ENCODE data around the gene SHLD2.
"Not testable (repeated sequence)": the region's sequence is repeated elsewhere in the genome, so short reads cannot be mapped to it uniquely, and the experiment has no call there.

The SHLD2 gene, protein sequence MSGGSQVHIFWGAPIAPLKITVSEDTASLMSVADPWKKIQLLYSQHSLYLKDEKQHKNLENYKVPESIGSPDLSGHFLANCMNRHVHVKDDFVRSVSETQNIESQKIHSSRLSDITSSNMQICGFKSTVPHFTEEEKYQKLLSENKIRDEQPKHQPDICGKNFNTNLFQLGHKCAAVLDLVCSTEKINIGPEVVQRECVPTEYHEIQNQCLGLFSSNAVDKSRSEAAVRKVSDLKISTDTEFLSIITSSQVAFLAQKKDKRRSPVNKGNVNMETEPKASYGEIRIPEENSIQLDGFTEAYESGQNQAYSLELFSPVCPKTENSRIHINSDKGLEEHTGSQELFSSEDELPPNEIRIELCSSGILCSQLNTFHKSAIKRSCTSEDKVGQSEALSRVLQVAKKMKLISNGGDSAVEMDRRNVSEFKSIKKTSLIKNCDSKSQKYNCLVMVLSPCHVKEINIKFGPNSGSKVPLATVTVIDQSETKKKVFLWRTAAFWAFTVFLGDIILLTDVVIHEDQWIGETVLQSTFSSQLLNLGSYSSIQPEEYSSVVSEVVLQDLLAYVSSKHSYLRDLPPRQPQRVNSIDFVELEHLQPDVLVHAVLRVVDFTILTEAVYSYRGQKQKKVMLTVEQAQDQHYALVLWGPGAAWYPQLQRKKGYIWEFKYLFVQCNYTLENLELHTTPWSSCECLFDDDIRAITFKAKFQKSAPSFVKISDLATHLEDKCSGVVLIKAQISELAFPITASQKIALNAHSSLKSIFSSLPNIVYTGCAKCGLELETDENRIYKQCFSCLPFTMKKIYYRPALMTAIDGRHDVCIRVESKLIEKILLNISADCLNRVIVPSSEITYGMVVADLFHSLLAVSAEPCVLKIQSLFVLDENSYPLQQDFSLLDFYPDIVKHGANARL

DNA sequence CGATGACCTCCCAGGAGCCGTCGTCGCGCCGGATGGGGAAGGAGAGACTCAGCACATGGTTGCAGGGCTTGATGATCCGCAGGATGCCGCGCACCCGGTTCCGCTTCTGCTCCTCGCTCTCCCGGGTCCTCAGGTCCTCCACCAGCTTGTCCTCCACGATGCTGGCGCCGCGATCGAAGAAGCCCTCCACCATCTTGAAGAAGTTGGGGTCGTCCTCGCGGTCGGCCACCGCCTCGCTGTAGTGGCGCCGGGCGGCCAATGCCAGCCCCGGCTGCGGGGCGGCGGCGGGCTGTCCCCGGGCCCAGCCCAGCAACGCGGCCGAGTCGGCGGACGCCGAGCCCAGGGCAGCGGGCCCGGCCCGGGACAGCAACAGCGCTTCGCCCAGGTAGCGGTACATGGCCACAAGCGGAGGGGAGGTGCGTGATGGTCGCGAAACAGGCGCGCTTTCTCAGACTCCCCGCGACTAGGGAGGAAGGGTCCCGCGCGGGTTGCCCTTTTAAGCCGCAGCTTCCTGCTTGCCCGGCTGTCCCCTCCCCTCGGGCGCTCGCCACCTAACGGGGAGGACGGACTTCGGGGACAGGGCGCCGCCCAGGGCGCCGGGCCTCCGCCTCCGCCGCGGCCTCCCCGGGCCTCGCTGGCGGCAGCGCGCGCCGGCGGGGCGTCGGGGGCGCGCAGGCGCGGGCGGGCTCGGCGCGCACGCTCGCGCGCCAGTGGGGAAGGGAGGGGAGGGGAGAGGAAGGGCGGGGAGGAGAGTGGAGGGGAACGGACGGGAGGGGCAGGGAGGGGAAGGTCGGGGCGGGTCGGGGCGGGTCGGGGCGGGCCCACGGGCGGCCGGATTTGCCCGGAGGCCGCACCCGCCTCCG is at the start of gene SHLD2, which contains the start of gene GLUD1:
TSS of gene SHLD2 (plus strand) at position 834 of the 863 bp plus-strand sequence. CDS start 56,149 bp downstream, outside the sequence.
TSS of gene GLUD1 (minus strand) at position 471 of the 863 bp plus-strand sequence. CDS start at position 397, 74 bp downstream.
- DNase-seq, result peak; percentile 91

DNA sequence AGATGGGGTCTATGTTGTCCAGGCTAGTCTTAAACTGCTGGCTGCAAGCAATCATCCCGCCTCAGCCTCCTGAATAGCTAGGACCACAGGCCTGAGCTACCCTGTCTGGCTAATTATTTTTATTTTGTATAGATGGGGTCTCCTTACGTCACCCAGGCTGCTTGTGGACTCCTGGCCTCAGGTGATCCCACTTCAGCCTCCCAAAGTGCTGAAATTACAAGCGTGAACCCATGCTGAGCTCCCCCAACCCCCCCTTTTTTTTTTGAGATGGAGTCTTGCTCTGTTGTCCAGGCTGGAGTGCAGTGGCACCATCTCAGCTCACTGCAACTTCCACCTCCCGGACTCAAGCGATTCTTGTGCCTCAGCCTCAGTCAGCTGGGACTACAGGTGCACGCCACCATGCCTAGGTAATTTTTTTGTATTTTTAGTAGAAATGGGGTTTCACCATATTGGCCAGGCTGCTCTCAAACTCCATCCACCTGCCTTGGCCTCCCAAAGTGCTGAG is 49.5 kb upstream of the SHLD2 start:
- no peak for DNase-seq

DNA sequence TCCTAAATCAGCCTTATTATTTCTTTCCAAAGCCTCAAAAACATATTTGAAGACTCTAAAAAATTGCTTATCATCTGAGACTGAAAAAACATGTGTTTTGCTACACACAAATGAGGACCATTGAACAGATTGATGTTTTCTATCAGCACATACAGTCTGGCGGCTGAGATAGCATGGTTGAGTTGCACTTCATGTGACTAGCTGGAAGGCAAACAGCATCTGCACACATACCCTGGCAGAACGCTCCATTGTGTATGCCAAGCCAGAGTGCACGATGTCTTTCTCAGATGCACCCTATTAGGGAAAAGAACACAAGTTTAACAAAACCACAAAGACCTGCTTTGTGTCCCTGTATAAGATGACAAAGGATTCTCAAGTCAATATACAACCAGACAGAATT is 41.9 kb upstream of the SHLD2 start:
- no peak for DNase-seq

DNA sequence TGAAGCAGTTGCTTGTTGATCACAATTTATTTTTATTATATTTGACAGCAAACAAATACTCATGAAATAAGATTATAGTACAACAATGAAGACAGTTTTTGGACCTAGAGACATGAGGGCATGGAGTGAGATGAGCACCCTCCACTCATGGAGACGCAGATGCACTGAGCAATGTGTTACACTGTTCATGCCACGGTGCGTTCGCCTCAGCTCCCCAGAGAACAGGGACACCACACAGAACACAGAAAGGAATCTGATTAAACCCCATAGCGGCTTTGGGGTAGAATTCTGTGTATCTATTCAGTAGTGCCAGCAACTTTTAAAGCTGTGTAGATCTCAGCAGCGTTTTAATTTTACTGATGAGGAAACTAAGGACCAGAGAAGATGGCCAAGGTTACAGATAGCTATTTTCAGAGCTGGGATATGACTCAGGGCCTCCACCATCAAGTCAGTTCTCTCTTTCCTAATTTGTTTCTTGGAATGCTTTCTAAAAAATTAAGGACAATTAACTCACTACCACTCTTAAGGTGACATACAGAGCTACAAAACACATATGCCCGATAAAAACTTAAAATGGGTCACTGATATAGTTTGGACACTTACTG is 41.3 kb upstream of the SHLD2 start:
- DNase-seq, result no peak

DNA sequence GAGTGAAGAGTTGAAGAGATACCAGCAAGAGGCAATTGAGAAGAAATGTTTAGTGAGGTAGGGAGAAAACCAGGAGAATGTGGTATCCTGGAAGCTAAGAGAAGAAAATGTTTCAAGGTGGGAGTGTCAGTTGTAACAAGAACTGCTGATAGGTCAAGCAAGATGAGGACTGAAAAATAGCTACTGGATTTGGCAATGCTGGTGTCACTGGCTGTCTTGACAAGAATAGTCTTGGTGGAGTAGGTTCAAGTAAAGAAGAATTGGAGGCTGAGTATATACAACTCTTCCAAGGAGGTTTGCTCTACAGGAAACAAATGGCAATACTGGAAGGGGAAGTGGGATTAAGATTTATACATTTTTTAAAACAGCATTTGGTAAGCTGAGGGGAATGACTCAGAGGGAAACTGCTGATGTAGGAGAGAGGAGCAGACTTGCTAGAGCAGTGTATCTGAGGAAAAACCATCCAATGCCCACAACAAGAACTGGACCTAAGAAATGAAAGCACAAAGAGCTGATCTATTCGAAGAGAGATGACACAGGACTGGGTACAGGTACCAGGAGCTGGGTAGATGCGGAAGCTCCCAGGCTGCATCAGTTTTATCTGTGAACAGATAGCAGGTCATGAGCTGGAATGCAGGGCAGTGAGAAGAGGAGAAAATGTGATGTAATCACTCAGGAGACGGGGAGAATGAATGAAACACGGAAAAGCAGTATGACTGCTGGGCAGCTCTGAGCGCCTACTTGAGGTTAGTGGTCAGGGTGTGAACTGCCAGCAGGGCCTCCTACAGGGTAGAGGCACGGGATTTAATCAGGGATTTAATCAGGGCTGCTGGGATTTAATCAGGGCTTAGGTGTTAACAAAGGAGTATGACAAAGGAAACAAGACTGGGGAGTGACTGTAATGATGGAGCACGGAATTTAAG is 40.4 kb upstream of the SHLD2 start:
- peak; percentile 75 for DNase-seq

DNA sequence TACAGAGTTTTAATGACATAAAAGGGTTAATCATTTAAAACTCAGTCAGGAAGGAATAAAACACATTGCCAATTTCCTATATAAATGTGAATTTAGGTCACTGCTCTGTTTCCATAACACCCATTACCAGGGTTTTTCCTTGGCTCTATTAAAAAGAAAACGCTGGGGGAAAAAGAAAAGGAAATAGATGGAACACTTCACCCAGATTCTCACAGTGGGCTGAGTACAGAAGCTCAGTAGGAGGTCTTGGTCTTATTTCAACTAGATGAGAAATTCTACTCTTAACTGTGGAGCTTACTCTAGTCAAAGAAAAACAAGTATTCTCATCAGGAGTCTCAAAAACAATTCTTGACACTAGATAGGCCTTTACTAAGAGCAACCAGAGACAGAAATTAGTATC is 36.8 kb upstream of the SHLD2 start:
- DNase-seq, result no peak

DNA sequence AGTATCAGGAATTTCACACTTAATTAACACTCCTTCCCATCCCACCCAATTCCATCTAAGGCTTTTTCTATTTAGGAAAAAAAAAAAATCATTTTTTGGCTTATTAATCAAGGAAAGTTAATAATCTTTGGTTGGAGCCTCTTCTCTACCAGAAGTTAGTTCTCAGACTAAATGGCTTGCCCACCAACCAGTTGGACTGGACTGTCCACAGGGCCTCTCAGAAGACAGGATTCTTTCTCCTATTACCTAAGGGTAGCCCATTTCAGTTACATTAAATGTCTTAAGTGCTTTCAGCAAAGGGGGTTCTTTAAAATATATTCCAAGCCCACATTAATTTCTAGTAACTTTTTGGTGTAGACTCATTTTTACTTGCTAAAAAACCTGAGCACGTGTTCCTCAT is 35.6 kb upstream of the SHLD2 start:
- DNase-seq, result no peak

DNA sequence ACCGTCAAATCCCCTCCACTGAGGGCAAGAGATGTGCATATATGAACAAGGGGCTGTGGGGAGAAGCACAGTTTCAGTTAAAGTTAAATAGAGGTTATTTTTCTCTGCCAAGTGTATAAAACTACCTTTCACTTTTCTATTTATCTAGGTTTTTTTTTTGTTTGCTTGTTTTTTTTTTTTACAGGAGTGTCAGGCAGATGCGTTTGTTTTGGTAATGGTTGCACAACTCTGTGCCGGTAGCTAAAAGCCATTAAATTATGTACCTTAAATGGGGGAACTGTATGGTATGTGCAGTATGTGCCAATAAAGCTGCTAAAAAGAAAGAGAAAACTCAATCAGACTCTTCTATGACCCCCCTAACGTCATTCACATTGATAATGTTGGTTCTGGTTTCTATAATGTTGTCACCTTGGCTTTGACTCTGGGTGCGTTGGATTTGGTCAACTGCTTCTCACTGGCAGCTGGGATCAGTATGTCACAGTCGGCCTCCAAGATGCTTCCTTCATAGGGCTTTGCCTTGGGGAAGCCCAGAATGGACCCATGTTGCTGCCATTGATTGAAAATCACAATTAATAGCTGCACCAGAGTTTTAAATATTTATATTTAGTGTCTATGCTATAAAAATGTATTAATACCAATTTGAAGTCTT is 34.6 kb upstream of the SHLD2 start:
- no peak for DNase-seq

DNA sequence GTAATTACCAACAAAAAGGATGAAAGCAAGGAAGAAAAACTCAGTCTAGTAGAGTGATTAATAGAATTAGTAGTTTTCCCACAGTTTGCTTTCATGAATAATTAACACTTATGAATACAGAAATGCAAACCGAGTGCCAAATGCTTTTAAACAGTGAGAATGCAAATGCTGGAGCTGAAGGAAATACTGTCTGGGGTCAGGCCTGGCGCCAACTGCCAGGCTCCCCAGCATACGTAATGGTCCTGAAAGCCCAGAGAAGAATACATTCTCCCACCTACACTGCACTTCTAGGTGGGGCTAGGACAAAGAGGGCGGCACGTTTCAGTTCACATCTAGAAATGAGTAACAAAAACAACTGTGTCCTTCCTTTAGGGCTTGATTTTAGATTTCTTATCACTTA is 30.4 kb upstream of the SHLD2 start:
- DNase-seq, result no peak

DNA sequence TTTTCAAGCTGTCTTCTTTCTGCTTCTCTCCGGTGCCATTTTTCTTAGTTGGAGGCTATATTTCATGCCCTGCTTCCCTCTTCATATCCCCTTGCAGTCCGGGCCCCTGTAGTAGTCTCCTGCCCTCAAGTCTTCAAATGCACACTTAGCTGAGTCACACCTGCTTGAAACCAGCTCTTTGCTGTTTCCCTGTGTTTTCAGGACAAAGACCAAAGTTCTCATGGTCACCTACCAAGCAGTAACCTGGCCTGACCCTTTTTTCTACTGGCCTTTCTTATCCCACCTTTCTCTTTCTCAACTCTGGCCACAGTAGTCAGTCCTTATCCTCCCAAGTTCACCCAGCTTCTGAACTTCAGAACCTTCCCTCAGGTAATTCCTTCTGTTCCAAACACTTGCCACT is 28.8 kb upstream of the SHLD2 start:
- no peak for DNase-seq

DNA sequence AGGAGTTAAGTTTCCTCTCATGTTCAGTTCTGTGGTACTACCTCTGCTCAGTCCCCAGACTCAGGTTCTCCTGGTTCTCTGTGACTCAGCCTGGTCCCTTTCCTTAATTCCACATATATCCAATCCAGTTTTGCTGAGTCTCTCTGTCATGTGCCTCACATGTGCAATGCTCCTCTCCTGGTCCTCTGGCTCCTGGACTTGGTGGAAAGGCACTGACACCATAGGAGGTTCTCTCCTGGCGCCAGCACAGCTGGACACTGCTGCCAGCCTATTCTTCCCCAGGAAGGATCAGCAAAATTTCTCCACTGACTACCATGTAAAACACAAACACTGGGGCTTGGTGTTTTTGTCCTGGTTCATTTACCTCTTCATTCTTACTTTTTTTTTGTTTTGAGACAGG is 28.1 kb upstream of the SHLD2 start:
- DNase-seq, result no peak

DNA sequence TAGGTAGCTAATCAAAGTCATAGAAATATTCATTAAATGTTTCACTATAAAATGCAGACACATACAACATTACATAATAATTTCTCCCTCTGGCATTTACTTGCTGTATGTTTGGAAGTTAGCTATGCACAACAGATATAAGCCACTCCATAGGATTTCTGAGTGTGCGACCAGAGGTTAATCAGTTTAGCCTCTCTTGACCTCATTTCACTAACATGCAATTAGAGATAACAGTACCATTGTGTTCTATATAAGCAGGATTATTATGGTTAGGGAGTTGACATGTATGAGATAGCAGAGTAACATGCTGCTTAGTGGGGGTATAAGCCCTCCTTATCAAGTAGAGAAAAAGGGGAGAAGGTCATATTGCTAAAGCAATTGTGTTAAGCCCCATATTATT is 26.7 kb upstream of the SHLD2 start:
- no peak for DNase-seq

DNA sequence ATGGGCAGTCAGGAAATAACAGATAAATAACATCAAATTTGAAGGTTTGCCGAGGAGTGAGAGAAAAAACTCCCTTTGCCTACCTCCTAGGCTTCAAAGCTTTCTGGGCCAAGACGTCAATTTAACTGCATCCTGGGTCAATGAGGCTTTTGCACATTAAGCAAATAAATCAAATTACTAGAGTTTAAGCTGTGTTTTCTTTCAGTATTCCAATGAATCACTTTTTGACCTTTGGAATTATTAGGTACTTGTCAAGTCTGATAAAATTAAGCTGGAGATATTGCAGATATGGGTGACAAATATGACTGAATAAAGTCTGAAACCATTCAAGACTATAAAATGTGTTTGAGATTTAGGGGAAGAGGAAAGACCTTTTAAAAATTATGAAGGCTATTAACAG is 22.6 kb upstream of the SHLD2 start:
- no peak for DNase-seq

DNA sequence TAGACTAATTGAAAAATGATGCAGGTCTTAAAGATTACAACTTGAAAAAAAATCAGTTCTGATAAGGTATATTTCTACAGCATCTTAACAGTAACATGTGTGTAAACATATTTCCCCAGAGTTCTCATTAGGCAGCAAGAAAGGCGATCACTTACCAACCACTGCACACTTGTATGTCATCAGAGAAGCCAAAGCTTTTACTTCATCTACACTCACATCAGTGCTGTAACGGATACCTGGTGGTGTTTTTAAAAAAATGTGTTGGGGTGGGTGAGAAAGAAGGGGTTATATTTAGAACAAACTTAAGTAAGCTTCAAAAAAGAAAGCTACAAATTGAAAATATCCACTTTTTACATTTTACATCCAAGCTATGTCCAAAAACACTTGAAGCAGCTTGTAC is 18.6 kb upstream of the SHLD2 start:
- not testable (repeated sequence) for DNase-seq

DNA sequence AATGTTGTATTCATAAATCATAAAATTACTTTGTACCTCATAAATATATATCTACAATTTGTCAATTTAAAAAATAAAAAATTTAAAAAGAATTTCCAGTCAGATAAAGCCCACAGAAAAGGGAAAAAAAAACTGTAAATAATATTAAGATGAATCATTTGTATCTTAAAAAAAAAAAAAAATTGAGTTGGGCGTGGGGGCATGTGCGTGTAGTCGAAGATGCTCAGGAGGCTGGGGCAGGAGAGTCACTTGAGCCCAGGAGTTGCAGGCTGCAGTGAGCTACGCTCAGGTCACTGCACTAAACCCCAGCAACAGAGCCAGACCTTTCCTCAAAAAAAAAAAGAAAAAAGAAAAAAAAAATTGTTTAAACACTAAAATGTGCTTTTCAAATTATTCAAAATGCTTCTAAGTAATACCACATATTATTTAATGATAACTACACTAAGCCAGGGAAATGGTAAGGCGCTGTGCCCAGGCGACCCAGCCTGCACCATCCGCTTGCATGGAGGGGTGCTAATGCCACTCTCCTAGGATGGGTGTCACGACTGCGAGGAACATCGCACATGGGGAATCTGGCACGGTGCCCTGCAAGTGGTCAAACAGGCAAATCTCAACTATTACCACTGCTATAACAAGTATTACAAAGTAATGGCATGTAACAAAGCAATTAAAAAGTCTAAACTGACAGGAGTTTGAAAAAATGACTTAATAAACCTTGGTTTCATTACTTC is 15.7 kb upstream of the SHLD2 start:
- DNase-seq, result peak; percentile 13

DNA sequence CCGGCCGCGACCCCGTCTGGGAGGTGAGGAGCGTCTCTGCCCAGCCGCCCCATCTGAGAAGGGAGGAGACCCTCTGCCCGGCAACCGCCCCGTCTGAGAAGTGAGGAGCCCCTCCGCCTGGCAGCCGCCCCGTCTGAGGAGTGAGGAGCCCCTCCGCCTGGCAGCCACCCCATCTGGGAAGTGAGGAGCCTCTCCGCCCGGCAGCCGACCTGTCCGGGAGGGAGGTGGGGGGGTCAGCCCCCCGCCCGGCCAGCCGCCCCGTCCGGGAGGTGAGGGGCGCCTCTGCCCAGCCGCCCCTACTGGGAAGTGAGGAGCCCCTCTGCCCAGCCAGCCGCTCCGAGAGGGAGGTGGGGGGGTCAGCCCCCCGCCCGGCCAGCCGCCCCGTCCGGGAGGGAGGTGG is 14.4 kb upstream of the SHLD2 start:
- not testable (repeated sequence) for DNase-seq

DNA sequence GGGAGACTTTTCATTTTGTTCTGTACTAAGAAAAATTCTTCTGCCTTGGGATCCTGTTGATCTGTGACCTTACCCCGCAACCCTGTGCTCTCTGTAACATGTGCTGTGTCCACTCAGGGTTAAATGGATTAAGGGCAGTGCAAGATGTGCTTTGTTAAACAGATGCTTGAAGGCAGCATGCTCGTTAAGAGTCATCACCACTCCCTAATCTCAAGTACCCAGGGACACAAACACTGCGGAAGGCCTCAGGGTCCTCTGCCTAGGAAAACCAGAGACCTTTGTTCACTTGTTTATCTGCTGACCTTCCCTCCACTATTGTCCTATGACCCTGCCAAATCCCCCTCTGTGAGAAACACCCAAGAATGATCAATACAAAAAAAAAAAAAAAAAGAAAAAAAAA is 13.4 kb upstream of the SHLD2 start:
- not testable (repeated sequence) for DNase-seq

DNA sequence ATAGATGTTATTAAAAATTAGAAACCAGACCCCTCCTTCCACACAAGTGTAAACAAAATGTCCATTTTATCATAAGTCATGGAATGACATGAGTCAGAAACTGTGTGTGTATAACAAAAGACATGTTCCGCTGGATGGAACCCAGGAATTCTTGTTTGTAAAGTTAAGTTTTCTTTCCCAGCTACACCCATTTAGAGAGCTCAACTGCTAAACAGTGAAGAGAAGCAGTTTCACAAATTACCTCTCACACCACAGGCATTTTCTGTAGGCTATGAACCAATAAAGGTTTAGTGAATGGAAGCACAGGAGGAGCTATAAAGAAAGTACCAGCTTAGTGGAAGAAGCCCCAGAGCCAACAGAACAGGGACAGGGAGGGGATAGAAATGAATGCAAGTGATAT is 12.8 kb upstream of the SHLD2 start:
- DNase-seq, result peak; percentile 67

DNA sequence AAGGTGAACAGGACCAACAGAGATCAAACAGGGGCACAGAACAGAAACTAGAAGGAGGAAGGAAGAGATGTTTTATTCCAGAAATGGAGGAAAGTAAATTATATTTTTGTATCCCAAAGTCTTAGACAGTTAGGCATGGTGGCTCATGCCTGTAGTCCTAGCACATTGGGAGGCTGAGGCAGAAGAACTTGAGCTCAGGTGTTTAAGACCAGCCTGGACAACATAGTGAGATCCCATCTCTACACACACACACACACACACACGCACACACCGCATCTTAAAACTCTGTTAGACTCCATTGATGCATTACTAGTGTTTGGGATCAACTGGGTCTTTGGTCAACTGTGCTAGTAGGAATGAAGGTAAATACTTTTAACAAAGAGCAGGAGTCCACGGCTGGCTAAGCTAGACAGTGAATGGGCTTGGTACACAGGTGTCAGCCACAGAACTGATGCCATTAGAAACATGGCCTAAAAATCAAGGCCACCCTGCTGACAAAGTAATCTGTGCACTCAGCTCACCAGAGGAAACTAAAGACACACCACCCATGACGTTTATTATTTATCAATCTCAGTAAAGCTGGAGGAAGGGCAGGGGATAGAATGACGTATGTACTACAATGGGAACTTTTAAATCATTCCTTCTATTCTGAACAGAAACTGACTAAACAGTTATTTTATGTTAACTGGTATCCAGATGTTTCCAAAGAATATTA is 11.3 kb upstream of the SHLD2 start:
- peak; percentile 72 for DNase-seq
